Measurements from ENCODE around the gene LRG1.

The LRG1 gene

DNA sequence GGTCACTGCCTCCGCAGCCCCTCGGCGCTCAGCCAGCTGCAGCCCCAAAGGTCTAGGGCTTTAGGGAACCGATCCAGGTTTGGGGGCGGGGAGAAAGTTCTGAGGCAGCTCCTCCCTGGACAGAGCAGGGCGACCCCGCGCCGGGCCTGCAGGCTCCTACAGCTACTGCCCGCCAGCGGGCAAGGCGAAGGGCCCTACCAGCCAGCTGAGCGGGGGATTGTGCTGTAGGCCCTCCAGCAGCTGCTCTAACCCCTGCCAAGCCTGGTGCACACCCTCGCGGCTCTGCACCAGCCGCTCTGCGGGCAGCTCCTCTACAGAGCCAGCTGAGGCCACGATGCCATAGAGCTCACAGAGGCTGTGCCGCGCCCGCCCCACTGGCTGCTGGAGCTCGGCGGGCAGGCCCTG is 35.5 kb downstream of the LRG1 start:
- Histone ChIP-seq H3K4me3 (ENCODE audit: low read length) (no peak overlapping the region), H3K9ac (ENCODE audit: low read length) (no peak overlapping the region), H3K9me3 (ENCODE audit: insufficient read depth, low read length) (no peaks in the 10 kb centered on the region), H2AFZ (ENCODE audit: low read depth, low read length) (no peak overlapping the region), H3K27me3 (ENCODE audit: low read depth, low read length) (no peaks in the 10 kb centered on the region), H3K4me2 (ENCODE audit: low read length) (no peak overlapping the region), H3K4me1 (ENCODE audit: low read length) (no peaks in the 10 kb centered on the region), H3K36me3 (replicated peaks; ENCODE audit: low read depth, low read length) (peaks cover 17% of the 10 kb centered on the region), H3K27ac (ENCODE audit: low read length) (no peak overlapping the region), H4K20me1 (ENCODE audit: insufficient read depth, low read length) (0 out of 2 replicates have a peak, but pooled peaks cover 3% of the 10 kb centered on the region), H3K79me2 (ENCODE audit: low read length) (no peaks in the 10 kb centered on the region)
- no peak for TF ChIP-seq EZH2phosphoT487 (IDR thresholded peaks at IDR 0.05; ENCODE audit: low read depth)
- TF ChIP-seq, protein P1, sequence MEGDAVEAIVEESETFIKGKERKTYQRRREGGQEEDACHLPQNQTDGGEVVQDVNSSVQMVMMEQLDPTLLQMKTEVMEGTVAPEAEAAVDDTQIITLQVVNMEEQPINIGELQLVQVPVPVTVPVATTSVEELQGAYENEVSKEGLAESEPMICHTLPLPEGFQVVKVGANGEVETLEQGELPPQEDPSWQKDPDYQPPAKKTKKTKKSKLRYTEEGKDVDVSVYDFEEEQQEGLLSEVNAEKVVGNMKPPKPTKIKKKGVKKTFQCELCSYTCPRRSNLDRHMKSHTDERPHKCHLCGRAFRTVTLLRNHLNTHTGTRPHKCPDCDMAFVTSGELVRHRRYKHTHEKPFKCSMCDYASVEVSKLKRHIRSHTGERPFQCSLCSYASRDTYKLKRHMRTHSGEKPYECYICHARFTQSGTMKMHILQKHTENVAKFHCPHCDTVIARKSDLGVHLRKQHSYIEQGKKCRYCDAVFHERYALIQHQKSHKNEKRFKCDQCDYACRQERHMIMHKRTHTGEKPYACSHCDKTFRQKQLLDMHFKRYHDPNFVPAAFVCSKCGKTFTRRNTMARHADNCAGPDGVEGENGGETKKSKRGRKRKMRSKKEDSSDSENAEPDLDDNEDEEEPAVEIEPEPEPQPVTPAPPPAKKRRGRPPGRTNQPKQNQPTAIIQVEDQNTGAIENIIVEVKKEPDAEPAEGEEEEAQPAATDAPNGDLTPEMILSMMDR (IDR thresholded peaks at IDR 0.05; ENCODE audit: low read depth, low read length), result no peak

DNA sequence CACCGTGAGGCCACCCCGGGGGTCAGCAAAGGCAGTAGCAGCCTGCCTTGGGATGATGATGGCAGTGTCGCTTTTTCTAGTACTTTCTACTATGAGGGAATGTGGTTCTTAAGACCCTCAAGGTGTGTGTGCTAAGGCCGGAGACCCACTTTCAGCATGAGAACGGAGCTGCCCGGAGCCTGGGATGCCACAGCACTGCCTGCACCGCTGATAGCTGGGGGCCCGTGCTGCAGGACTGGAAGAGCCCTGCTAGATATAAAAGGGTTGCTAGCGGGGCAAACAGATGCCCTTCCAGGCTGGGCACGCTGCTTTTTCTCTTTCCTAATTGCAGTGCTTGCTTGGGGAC is 36.0 kb downstream of the LRG1 start:
- Histone ChIP-seq H4K20me1 (ENCODE audit: insufficient read depth, low read length) (0 out of 2 replicates have a peak, but pooled peaks cover 3% of the 10 kb centered on the region), H3K79me2 (ENCODE audit: low read length) (no peaks in the 10 kb centered on the region), H3K27me3 (ENCODE audit: low read depth, low read length) (no peaks in the 10 kb centered on the region), H2AFZ (ENCODE audit: low read depth, low read length) (no peak overlapping the region), H3K4me2 (ENCODE audit: low read length) (no peak overlapping the region), H3K27ac (ENCODE audit: low read length) (no peak overlapping the region), H3K9me3 (ENCODE audit: insufficient read depth, low read length) (no peaks in the 10 kb centered on the region), H3K36me3 (replicated peaks; ENCODE audit: low read depth, low read length) (peaks cover 18% of the 10 kb centered on the region), H3K4me1 (ENCODE audit: low read length) (no peaks in the 10 kb centered on the region), H3K4me3 (ENCODE audit: low read length) (no peak overlapping the region), H3K9ac (ENCODE audit: low read length) (no peak overlapping the region)
- TF ChIP-seq EZH2phosphoT487 (IDR thresholded peaks at IDR 0.05; ENCODE audit: low read depth), result no peak
- TF ChIP-seq, protein P1 (IDR thresholded peaks at IDR 0.05; ENCODE audit: low read depth, low read length), result no peak

DNA sequence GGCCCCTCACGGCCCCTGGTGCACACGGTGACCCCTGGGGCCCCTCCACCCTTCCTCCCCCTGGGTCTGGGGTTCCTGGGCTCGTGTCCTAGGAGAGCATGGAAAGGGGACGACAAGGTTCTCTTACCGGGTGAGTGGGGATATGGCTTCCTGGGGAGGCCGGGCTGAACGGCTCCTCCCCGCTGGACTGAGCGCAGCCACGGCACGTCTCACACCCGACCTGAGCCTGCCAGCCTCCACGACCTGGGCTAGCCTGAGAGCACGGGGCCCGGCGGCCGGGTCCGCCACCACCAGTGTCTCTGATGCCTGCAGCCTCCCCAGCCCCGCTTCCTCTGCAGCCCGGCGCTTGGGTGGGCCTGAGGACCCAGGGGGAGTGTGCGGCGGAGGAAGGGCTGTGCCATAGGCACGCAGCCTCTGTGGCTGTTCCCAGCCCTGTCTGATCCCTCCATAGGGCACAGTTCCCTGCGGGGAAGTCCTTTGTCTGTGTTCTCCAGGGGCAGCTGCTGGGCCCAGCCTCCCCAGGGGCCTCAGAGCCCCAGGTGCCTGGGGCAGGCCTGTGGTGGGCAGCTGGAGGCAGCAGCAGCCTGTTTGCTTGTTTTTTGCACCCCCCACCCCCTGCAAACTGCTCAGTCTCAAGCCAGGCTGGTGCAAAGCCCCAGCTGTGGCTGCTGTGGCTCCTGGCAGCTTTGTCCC is 36.6 kb downstream of the LRG1 start:
- H3K27me3 ChIP-seq (ENCODE audit: low read depth, low read length), result no peaks in the 10 kb centered on the region
- no peak overlapping the region for H3K4me3 ChIP-seq (ENCODE audit: low read length)

More for the DNA sequence above, 36.6 kb downstream of the LRG1 start:
- Histone ChIP-seq H4K20me1 (ENCODE audit: insufficient read depth, low read length) (0 out of 2 replicates have a peak, but pooled peaks cover 3% of the 10 kb centered on the region), H3K79me2 (ENCODE audit: low read length) (no peaks in the 10 kb centered on the region), H3K9me3 (ENCODE audit: insufficient read depth, low read length) (no peaks in the 10 kb centered on the region), H3K36me3 (replicated peaks; ENCODE audit: low read depth, low read length) (peaks cover 23% of the 10 kb centered on the region), H3K4me1 (ENCODE audit: low read length) (no peaks in the 10 kb centered on the region), H2AFZ (ENCODE audit: low read depth, low read length) (no peak overlapping the region), H3K4me2 (ENCODE audit: low read length) (no peak overlapping the region), H3K9ac (ENCODE audit: low read length) (no peak overlapping the region), H3K27ac (ENCODE audit: low read length) (no peak overlapping the region)
- TF ChIP-seq, protein P1 (IDR thresholded peaks at IDR 0.05; ENCODE audit: low read depth, low read length), result no peak
- no peak for TF ChIP-seq EZH2phosphoT487 (IDR thresholded peaks at IDR 0.05; ENCODE audit: low read depth)

All from OCI-LY3 (cell line).